Stimulated activated CD8-positive, alpha-beta memory T cell treated with anti-CD3 and anti-CD28 coated beads, Interleukin-4, amount 100 ng/mL, for 24 hours (primary cell): ENCODE results near the gene SLC16A12.

Source experiments
- DNase-seq: peaks from one replicate; pipeline ENCODE4 v3.0.0-alpha.2; 2020; ENCODE audit warnings: low read depth

SLC16A12 gene

GRCh38 chr10:89513206-89513605, 22.2 kb downstream of the SLC16A12 start:
- no peak for DNase-seq

- DNase-seq: no peak
Observed at GRCh38 chr10:89505640-89506275, 29.6 kb downstream of the SLC16A12 start.

GRCh38 chr10:89504691-89505090, 30.7 kb downstream of the SLC16A12 start:
- DNase-seq: no peak

- DNase-seq: no peak
Observed at GRCh38 chr10:89503652-89504370, 31.6 kb downstream of the SLC16A12 start.

GRCh38 chr10:89503151-89503550, 32.2 kb downstream of the SLC16A12 start:
- DNase-seq: no peak

GRCh38 chr10:89502549-89502948, 32.8 kb downstream of the SLC16A12 start:
- no peak for DNase-seq

- DNase-seq: no peak
Observed at GRCh38 chr10:89494575-89494974, 40.8 kb downstream of the SLC16A12 start.

- DNase-seq: no peak
Observed at GRCh38 chr10:89494068-89494467, 41.3 kb downstream of the SLC16A12 start.

GRCh38 chr10:89491932-89492331, 43.5 kb downstream of the SLC16A12 start:
- DNase-seq: no peak

GRCh38 chr10:89490596-89491335, 44.6 kb downstream of the SLC16A12 start:
- no peak for DNase-seq

GRCh38 chr10:89482256-89482655, 53.1 kb downstream of the SLC16A12 start:
- DNase-seq: no peak

- DNase-seq: no peak
Observed at GRCh38 chr10:89481662-89482061, 53.7 kb downstream of the SLC16A12 start.

GRCh38 chr10:89479771-89480446, 55.5 kb downstream of the SLC16A12 start:
- DNase-seq: no peak

GRCh38 chr10:89478739-89479654, 56.4 kb downstream of the SLC16A12 start:
- DNase-seq: no peak

- no peak for DNase-seq
Observed at GRCh38 chr10:89478085-89478738, 57.2 kb downstream of the SLC16A12 start.

- DNase-seq: no peak
Observed at GRCh38 chr10:89476150-89476549, 59.2 kb downstream of the SLC16A12 start.

GRCh38 chr10:89475591-89475998, 59.8 kb downstream of the SLC16A12 start:
- DNase-seq: no peak

- no peak for DNase-seq
Observed at GRCh38 chr10:89475125-89475524, 60.3 kb downstream of the SLC16A12 start.

GRCh38 chr10:89474452-89474851, 60.9 kb downstream of the SLC16A12 start:
- DNase-seq: no peak

- DNase-seq: no peak
Observed at GRCh38 chr10:89471110-89471809, 64.1 kb downstream of the SLC16A12 start.
